Esophagus mucosa (tissue), 1 donor: ENCODE results near the gene FABP3. TPM values are rescaled to one million over a fixed set of nuclear protein-coding genes. Genes with fewer than 3 reads are reported as not detected.

ENCODE experiments used
- ATAC-seq: fragments of 200-7000 bp; cut with Tn5 transposase; one replicate; pipeline ENCODE4 v1.9.1; 2020
- total RNA-seq: library from RNA; stranded (reverse); gene quantifications from one replicate; pipeline ENCODE4 v1.2.4, GENCODE V29; 2023
- donor health status: DM: yes; HTN: yes; CAD: no.

The FABP3 gene
- total RNA-seq: 0.36 TPM

- ATAC-seq: peak; percentile 51
These were observed at the start of gene FABP3 for GRCh38 chr1:31373056-31373896. TSS of gene FABP3 (minus strand) at chr1:31373076. CDS start at chr1:31373014, 62 bp downstream.

- no peak for ATAC-seq
These were observed 48.6 kb upstream of the FABP3 start for GRCh38 chr1:31421371-31422040.

GRCh38 chr1:31420716-31421115, 47.8 kb upstream of the FABP3 start:
- no peak for ATAC-seq

GRCh38 chr1:31418626-31419323, 45.9 kb upstream of the FABP3 start:
- ATAC-seq: peak; percentile 21

- no peak for ATAC-seq
These were observed 44.3 kb upstream of the FABP3 start for GRCh38 chr1:31417148-31417547.

GRCh38 chr1:31416101-31416736, 43.3 kb upstream of the FABP3 start:
- peak; percentile 52 for ATAC-seq

GRCh38 chr1:31415658-31416057, 42.8 kb upstream of the FABP3 start:
- ATAC-seq: no peak

GRCh38 chr1:31414980-31415370, 42.1 kb upstream of the FABP3 start:
- no peak for ATAC-seq

GRCh38 chr1:31413405-31414001, 40.6 kb upstream of the FABP3 start:
- ATAC-seq: peak; percentile 56

GRCh38 chr1:31412732-31413404, 40.0 kb upstream of the FABP3 start, which contains the start of gene SERINC2:
TSS of gene SERINC2 (plus strand) at chr1:31413213. CDS start at chr1:31413266, 53 bp downstream.
- ATAC-seq: peak; percentile 74

- ATAC-seq: no peak
These were observed 39.3 kb upstream of the FABP3 start for GRCh38 chr1:31412205-31412604.

GRCh38 chr1:31410871-31411270, 38.0 kb upstream of the FABP3 start:
- ATAC-seq: no peak

GRCh38 chr1:31409946-31410858, 37.3 kb upstream of the FABP3 start:
- no peak for ATAC-seq

- ATAC-seq: no peak
These were observed 36.0 kb upstream of the FABP3 start for GRCh38 chr1:31408788-31409318.

GRCh38 chr1:31407029-31407626, 34.3 kb upstream of the FABP3 start:
- peak; percentile 5 for ATAC-seq

- ATAC-seq: peak; percentile 34
These were observed 32.8 kb upstream of the FABP3 start for GRCh38 chr1:31405578-31406245.

GRCh38 chr1:31401241-31401640, 28.4 kb upstream of the FABP3 start:
- no peak for ATAC-seq

GRCh38 chr1:31400393-31400792, 27.5 kb upstream of the FABP3 start:
- peak; percentile 18 for ATAC-seq

GRCh38 chr1:31399976-31400375, 27.1 kb upstream of the FABP3 start:
- ATAC-seq: no peak
